Measurements from ENCODE around the gene BCL11A.

DNA sequence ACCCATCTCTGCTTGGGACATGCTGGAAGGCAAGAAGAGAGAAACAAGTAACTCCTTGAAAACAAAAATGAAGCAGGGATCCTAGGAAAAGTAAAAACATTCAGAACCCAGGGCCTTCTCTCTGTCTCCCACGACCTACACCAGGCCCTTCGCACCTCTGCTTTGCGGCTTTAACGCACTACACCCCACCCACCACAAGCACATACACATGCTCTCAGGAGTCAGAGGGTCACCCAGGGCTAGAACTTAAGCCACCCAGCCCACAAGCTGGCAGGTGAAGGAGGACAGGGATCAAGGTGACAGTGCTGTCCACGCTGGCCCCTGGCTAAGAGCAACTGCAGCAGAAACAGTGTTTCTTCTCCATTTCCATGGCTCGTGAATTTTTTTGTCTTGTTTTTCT lies 72.2 kb downstream of the BCL11A start:
- TF ChIP-seq, protein P1, sequence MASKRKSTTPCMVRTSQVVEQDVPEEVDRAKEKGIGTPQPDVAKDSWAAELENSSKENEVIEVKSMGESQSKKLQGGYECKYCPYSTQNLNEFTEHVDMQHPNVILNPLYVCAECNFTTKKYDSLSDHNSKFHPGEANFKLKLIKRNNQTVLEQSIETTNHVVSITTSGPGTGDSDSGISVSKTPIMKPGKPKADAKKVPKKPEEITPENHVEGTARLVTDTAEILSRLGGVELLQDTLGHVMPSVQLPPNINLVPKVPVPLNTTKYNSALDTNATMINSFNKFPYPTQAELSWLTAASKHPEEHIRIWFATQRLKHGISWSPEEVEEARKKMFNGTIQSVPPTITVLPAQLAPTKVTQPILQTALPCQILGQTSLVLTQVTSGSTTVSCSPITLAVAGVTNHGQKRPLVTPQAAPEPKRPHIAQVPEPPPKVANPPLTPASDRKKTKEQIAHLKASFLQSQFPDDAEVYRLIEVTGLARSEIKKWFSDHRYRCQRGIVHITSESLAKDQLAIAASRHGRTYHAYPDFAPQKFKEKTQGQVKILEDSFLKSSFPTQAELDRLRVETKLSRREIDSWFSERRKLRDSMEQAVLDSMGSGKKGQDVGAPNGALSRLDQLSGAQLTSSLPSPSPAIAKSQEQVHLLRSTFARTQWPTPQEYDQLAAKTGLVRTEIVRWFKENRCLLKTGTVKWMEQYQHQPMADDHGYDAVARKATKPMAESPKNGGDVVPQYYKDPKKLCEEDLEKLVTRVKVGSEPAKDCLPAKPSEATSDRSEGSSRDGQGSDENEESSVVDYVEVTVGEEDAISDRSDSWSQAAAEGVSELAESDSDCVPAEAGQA (IDR thresholded peaks at IDR 0.05; ENCODE audit: low read depth): no peak
- TF ChIP-seq, protein P1 (CRISPR knock-in tag; IDR thresholded peaks at IDR 0.05; ENCODE audit: borderline replicate concordance): no peak
- TF ChIP-seq, protein P2, sequence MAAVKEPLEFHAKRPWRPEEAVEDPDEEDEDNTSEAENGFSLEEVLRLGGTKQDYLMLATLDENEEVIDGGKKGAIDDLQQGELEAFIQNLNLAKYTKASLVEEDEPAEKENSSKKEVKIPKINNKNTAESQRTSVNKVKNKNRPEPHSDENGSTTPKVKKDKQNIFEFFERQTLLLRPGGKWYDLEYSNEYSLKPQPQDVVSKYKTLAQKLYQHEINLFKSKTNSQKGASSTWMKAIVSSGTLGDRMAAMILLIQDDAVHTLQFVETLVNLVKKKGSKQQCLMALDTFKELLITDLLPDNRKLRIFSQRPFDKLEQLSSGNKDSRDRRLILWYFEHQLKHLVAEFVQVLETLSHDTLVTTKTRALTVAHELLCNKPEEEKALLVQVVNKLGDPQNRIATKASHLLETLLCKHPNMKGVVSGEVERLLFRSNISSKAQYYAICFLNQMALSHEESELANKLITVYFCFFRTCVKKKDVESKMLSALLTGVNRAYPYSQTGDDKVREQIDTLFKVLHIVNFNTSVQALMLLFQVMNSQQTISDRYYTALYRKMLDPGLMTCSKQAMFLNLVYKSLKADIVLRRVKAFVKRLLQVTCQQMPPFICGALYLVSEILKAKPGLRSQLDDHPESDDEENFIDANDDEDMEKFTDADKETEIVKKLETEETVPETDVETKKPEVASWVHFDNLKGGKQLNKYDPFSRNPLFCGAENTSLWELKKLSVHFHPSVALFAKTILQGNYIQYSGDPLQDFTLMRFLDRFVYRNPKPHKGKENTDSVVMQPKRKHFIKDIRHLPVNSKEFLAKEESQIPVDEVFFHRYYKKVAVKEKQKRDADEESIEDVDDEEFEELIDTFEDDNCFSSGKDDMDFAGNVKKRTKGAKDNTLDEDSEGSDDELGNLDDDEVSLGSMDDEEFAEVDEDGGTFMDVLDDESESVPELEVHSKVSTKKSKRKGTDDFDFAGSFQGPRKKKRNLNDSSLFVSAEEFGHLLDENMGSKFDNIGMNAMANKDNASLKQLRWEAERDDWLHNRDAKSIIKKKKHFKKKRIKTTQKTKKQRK (IDR thresholded peaks at IDR 0.05; ENCODE audit: low read length): no peak
- TF ChIP-seq ZFX (CRISPR knock-in tag; IDR thresholded peaks at IDR 0.05; ENCODE audit: low read depth) (no peak), ZNF101 (CRISPR knock-in tag; IDR thresholded peaks at IDR 0.05; ENCODE audit: borderline replicate concordance, low read depth) (no peak), ZBTB1 (CRISPR knock-in tag; IDR thresholded peaks at IDR 0.05; ENCODE audit: borderline replicate concordance) (no peak)
- TF ChIP-seq, protein P3, sequence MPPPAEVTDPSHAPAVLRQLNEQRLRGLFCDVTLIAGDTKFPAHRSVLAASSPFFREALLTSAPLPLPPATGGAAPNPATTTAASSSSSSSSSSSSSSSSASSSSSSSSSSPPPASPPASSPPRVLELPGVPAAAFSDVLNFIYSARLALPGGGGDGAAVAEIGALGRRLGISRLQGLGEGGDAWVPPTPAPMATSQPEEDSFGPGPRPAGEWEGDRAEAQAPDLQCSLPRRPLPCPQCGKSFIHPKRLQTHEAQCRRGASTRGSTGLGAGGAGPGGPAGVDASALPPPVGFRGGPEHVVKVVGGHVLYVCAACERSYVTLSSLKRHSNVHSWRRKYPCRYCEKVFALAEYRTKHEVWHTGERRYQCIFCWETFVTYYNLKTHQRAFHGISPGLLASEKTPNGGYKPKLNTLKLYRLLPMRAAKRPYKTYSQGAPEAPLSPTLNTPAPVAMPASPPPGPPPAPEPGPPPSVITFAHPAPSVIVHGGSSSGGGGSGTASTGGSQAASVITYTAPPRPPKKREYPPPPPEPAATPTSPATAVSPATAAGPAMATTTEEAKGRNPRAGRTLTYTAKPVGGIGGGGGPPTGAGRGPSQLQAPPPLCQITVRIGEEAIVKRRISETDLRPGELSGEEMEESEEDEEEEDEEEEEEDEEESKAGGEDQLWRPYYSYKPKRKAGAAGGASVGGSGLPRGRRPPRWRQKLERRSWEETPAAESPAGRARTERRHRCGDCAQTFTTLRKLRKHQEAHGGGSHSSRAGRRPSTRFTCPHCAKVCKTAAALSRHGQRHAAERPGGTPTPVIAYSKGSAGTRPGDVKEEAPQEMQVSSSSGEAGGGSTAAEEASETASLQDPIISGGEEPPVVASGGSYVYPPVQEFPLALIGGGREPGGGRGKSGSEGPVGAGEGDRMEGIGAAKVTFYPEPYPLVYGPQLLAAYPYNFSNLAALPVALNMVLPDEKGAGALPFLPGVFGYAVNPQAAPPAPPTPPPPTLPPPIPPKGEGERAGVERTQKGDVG (CRISPR knock-in tag; IDR thresholded peaks at IDR 0.05; ENCODE audit: borderline replicate concordance): no peak

All from HepG2 (cell line).